ENCODE results near the gene DUSP18.

GRCh38 chr22:30649430-30650007 is 18.2 kb downstream of the DUSP18 start:
- TF ChIP-seq CTCF (IDR thresholded peaks at IDR 0.05 in 2 of 3, conservative IDR thresholded peaks at IDR 0.05 in 1 of 3; ENCODE audit: insufficient read depth in 2 of 3, low read depth in 1 of 3, low read length in 3 of 3) (no peak), TCF7L2 (IDR thresholded peaks at IDR 0.05; ENCODE audit: low read depth, low read length) (no peak), REST (IDR thresholded peaks at IDR 0.05; ENCODE audit: borderline replicate concordance) (no peak), REST (CRISPR knock-in tag; IDR thresholded peaks at IDR 0.05; ENCODE audit: low read depth) (no peak), ZNF133 (CRISPR knock-in tag; IDR thresholded peaks at IDR 0.05) (no peak), MYNN (IDR thresholded peaks at IDR 0.05) (no peak), MYNN (CRISPR knock-in tag; IDR thresholded peaks at IDR 0.05) (no peak), NFYB (IDR thresholded peaks at IDR 0.05; ENCODE audit: extremely low read depth, insufficient read length) (no peak), SRF (CRISPR knock-in tag; IDR thresholded peaks at IDR 0.05) (no peak), KAT7 (CRISPR knock-in tag; IDR thresholded peaks at IDR 0.05; ENCODE audit: borderline replicate concordance) (no peak), PATZ1 (CRISPR knock-in tag; IDR thresholded peaks at IDR 0.05; ENCODE audit: borderline replicate concordance) (no peak), SP1 (CRISPR knock-in tag; IDR thresholded peaks at IDR 0.05) (no peak)
- TF ChIP-seq, protein P1, sequence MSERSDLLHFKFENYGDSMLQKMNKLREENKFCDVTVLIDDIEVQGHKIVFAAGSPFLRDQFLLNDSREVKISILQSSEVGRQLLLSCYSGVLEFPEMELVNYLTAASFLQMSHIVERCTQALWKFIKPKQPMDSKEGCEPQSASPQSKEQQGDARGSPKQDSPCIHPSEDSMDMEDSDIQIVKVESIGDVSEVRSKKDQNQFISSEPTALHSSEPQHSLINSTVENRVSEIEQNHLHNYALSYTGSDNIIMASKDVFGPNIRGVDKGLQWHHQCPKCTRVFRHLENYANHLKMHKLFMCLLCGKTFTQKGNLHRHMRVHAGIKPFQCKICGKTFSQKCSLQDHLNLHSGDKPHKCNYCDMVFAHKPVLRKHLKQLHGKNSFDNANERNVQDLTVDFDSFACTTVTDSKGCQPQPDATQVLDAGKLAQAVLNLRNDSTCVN (CRISPR knock-in tag; IDR thresholded peaks at IDR 0.05) = no peak

All from K562 (cell line).